DND-41 (cell line): ENCODE measurements around the gene ADAM11.
A peak's percentile ranks its signal among the peaks of the same experiment; 100 is the strongest.
"Not testable (repeated sequence)": the region's sequence is repeated elsewhere in the genome, so short reads cannot be mapped to it uniquely, and the experiment has no call there.

Source experiments
- ATAC-seq: fragments of 200-7000 bp; cut with Tn5 transposase; 3 replicates; pipeline ENCODE4 v1.9.1; 2021; ENCODE audit warnings: low read depth; ENCODE audit not compliant: insufficient read depth
- DNase-seq: peaks from one replicate; pipeline ENCODE4 v3.0.0-alpha.2; 2020
- H2AFZ ChIP-seq: 2 replicates; pipeline ENCODE4 v1.6.0; 2012; ENCODE audit warnings: low read depth, low read length
- H3K27ac ChIP-seq: 2 replicates; pipeline ENCODE4 v1.5.1; 2012; ENCODE audit warnings: low read length, inconsistent platforms
- H3K27me3 ChIP-seq: fragments of 200-600 bp; sonication (generic); 2 replicates; pipeline ENCODE4 v1.6.0; 2012; ENCODE audit warnings: low read length, mild to moderate bottlenecking, inconsistent platforms; ENCODE audit not compliant: insufficient read depth, poor library complexity
- H3K36me3 ChIP-seq: 2 replicates; pipeline ENCODE4 v1.5.1; 2012; ENCODE audit warnings: low read length, inconsistent platforms; ENCODE audit not compliant: insufficient read depth
- H3K4me1 ChIP-seq: 2 replicates; pipeline ENCODE4 v1.5.1; 2012; ENCODE audit warnings: mild to moderate bottlenecking, low read length; ENCODE audit not compliant: insufficient read depth
- H3K4me2 ChIP-seq: 2 replicates; pipeline ENCODE4 v1.6.0; 2012; ENCODE audit warnings: mild to moderate bottlenecking, moderate library complexity, low read length, inconsistent platforms; ENCODE audit not compliant: insufficient read depth
- H3K4me3 ChIP-seq, 2 experiments: fragments of 200-600 bp in 1 of 2; shearing (Covaris generic) in 1 of 2; 2 replicates each; pipeline ENCODE4 v1.5.1; 2012 to 2016; ENCODE audit warnings: inconsistent platforms in 2 of 2, low read length in 2 of 2, mild to moderate bottlenecking in 2 of 2, low read depth in 1 of 2, moderate library complexity in 1 of 2
- H3K79me2 ChIP-seq: 2 replicates; pipeline ENCODE4 v1.6.0; 2012; ENCODE audit warnings: low read length, inconsistent platforms; ENCODE audit not compliant: insufficient read depth
- H3K9ac ChIP-seq: 2 replicates; pipeline ENCODE4 v1.6.0; 2012; ENCODE audit warnings: low read depth, mild to moderate bottlenecking, inconsistent platforms, low read length, moderate library complexity
- H3K9me3 ChIP-seq: 2 replicates; pipeline ENCODE4 v1.5.1; 2012; ENCODE audit warnings: low read length, moderate library complexity, mild to moderate bottlenecking, inconsistent platforms; ENCODE audit not compliant: insufficient read depth, severe bottlenecking
- H4K20me1 ChIP-seq: 2 replicates; pipeline ENCODE4 v1.6.0; 2012; ENCODE audit warnings: low read length; ENCODE audit not compliant: insufficient read depth
- CTCF ChIP-seq: IDR thresholded peaks from 2 replicates; pipeline ENCODE4 v1.5.1; 2012; ENCODE audit warnings: borderline replicate concordance, low read length, moderate library complexity, mild to moderate bottlenecking; ENCODE audit not compliant: poor library complexity, severe bottlenecking; ENCODE audit errors: extremely low read depth
- EZH2 ChIP-seq: IDR thresholded peaks from 3 replicates; pipeline ENCODE4 v1.6.1; 2012; ENCODE audit warnings: borderline replicate concordance, low read depth, mild to moderate bottlenecking, moderate library complexity, low read length, inconsistent platforms; ENCODE audit not compliant: severe bottlenecking

The ADAM11 gene

GRCh38 chr17:44741316-44741715, 17.5 kb upstream of the ADAM11 start:
- H3K4me1 ChIP-seq: no peaks in the 10 kb centered on the region
- H3K27me3 ChIP-seq: no peaks in the 10 kb centered on the region
- ATAC-seq: no peak
- H3K4me3 ChIP-seq: no peak overlapping the region
- TF ChIP-seq CTCF (no peak), EZH2 (no peak)
- H2AFZ ChIP-seq: no peak overlapping the region
- H3K4me2 ChIP-seq: no peak overlapping the region
- DNase-seq: no peak
- H3K27ac ChIP-seq: no peak overlapping the region
- H3K36me3 ChIP-seq: peaks cover 37% of the 10 kb centered on the region
- H3K79me2 ChIP-seq: no peaks in the 10 kb centered on the region
- H3K9me3 ChIP-seq: no peaks in the 10 kb centered on the region
- H4K20me1 ChIP-seq: no peaks in the 10 kb centered on the region
- no peak overlapping the region for H3K9ac ChIP-seq

- ATAC-seq (no peak), DNase-seq (no peak)
- no peak overlapping the region for H3K9ac ChIP-seq
- H3K4me2 ChIP-seq: no peak overlapping the region
- H3K4me3 ChIP-seq: no peak overlapping the region
- H4K20me1 ChIP-seq: no peaks in the 10 kb centered on the region
- H3K79me2 ChIP-seq: no peaks in the 10 kb centered on the region
- H3K36me3 ChIP-seq: peaks cover 45% of the 10 kb centered on the region
- H3K9me3 ChIP-seq: no peaks in the 10 kb centered on the region
- H3K4me1 ChIP-seq: no peaks in the 10 kb centered on the region
- no peak overlapping the region for H2AFZ ChIP-seq
- H3K27ac ChIP-seq: no peak overlapping the region
- no peaks in the 10 kb centered on the region for H3K27me3 ChIP-seq
- TF ChIP-seq CTCF (no peak), EZH2 (no peak)
Observed at GRCh38 chr17:44745301-44745700, 13.5 kb upstream of the ADAM11 start.

GRCh38 chr17:44745738-44746137, 13.1 kb upstream of the ADAM11 start:
- DNase-seq, H3K9me3 ChIP-seq, H2AFZ ChIP-seq, H3K4me3 ChIP-seq, H4K20me1 ChIP-seq, H3K27ac ChIP-seq, H3K79me2 ChIP-seq, ATAC-seq, H3K4me1 ChIP-seq, H3K27me3 ChIP-seq, H3K4me2 ChIP-seq, H3K9ac ChIP-seq: not testable (repeated sequence)
- peaks cover 49% of the 10 kb centered on the region for H3K36me3 ChIP-seq

DNA sequence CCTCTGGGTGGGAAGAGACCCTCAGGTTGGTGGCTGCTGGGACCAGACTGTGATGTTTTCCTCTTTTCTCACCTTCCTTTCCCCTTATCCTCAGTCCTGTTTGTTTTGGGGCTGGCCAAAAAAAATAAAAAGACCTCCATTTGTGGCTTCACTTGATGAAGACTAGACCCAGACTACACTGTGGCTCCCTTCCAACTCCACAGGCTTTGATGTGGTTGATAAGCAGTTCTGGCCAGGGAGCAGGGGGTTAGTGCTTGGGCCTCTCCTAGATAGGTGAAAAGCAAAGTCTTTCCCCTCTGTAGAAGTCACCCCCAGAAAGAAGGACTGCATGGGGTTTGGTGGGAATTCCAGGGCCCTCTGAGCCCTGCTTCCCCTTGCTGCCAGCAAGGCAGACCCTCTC, 11.2 kb upstream of the ADAM11 start:
- ATAC-seq: peak; percentile 14; the same call in 1 of the 3 replicates
- H2AFZ ChIP-seq: no peak overlapping the region
- DNase-seq: no peak
- no peak overlapping the region for H3K27ac ChIP-seq
- H3K9me3 ChIP-seq: no peaks in the 10 kb centered on the region
- peaks cover 50% of the 10 kb centered on the region for H3K36me3 ChIP-seq
- TF ChIP-seq EZH2: no peak
- no peak for TF ChIP-seq CTCF
- no peak overlapping the region for H3K9ac ChIP-seq
- H4K20me1 ChIP-seq: no peaks in the 10 kb centered on the region
- H3K4me1 ChIP-seq: no peaks in the 10 kb centered on the region
- H3K79me2 ChIP-seq: no peaks in the 10 kb centered on the region
- no peak overlapping the region for H3K4me3 ChIP-seq
- no peak overlapping the region for H3K4me2 ChIP-seq
- no peaks in the 10 kb centered on the region for H3K27me3 ChIP-seq
